Suprapubic skin (tissue), 4 donors: ENCODE measurements around the gene CABP2. TPM values are rescaled to one million over a fixed set of nuclear protein-coding genes. Genes with fewer than 3 reads are reported as not detected.

Experiments used
- DNase-seq, 2 donors: peaks; one replicate each; pipeline ENCODE4 v3.0.0-alpha.2; 2019; ENCODE audit warnings: low spot score in 2 of 2
- H3K27ac ChIP-seq: fragments of 200-600 bp; sonication (generic); one replicate; pipeline ENCODE4 v1.5.1; 2019
- H3K27me3 ChIP-seq: fragments of 200-600 bp; sonication (generic); one replicate; pipeline ENCODE4 v1.5.1; 2019
- H3K36me3 ChIP-seq: fragments of 200-600 bp; sonication (generic); one replicate; pipeline ENCODE4 v1.5.1; 2019
- H3K4me1 ChIP-seq: fragments of 200-600 bp; sonication (generic); one replicate; pipeline ENCODE4 v1.5.1; 2019
- H3K4me3 ChIP-seq: fragments of 200-600 bp; sonication (generic); one replicate; pipeline ENCODE4 v1.5.1; 2019; ENCODE audit warnings: mild to moderate bottlenecking
- H3K9me3 ChIP-seq: fragments of 200-600 bp; sonication (generic); one replicate; pipeline ENCODE4 v1.5.1; 2019
- EP300 ChIP-seq: sonication (generic); formaldehyde crosslinking; IDR thresholded peaks from one replicate; pipeline ENCODE4 v1.6.1; 2017; ENCODE audit warnings: antibody characterized with exemption
- POLR2A ChIP-seq, 2 donors: fragments of 450-650 bp; IDR thresholded peaks; one replicate each; pipeline ENCODE4 v1.6.1; 2017; ENCODE audit warnings: antibody characterized with exemption in 2 of 2, mild to moderate bottlenecking in 2 of 2, moderate library complexity in 2 of 2
- POLR2AphosphoS5 ChIP-seq, 3 donors: sonication (generic); formaldehyde crosslinking; IDR thresholded peaks; one replicate each; pipeline ENCODE4 v1.6.1; 2017; ENCODE audit warnings: antibody characterized with exemption in 3 of 3
- whole genome bisulfite sequencing: methylation state at CpG from one replicate; pipeline ENCODE4 v1.1.5; 2018; 5-methylcytosine and 5-hydroxymethylcytosine counted together
- total RNA-seq, 4 donors: library from RNA; depleted of rRNA; stranded (reverse); fragments of >200 nt; gene quantifications; one replicate each; pipeline ENCODE4 v1.1.0, GENCODE V29; 2016
- TF ChIP-seq, protein P1 (sequence below), 2 donors: fragments of 200-600 bp in 1 of 2; fragments of 450-650 bp in 1 of 2; sonication (generic) in 1 of 2; IDR thresholded peaks; one replicate each; pipeline ENCODE4 v1.5.1; 2016 to 2019; ENCODE audit warnings: antibody characterized with exemption in 2 of 2, mild to moderate bottlenecking in 1 of 2, moderate library complexity in 1 of 2

The CABP2 gene
- total RNA-seq, 4 donors from 2014 or later = not detected

DNA sequence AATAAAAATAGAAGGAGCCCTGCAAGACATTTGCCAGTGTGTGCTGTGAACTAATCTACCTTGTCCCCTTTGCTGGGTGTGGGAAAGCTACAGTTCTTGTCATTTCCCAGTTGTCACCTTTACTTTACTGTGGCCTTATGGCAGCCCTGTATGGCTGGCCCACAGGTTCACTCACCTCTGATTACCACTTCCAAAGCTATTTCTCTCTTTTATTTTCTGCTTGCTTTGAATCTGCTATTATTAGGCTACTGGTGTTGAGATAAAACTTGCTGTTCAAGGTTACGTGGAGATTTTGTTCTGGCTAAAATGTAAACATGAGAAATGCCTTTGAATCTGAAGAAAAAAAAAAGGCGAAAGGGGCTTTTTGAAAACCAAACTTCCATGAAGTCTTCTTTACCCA is 9.6 kb upstream of the CABP2 start:
- Histone ChIP-seq H3K27me3 (peaks cover 6% of the 10 kb centered on the region), H3K4me3 (no peak overlapping the region), H3K27ac (no peak overlapping the region), H3K4me1 (no peaks in the 10 kb centered on the region), H3K9me3 (no peaks in the 10 kb centered on the region), H3K36me3 (no peaks in the 10 kb centered on the region)
- TF ChIP-seq EP300 = no peak
- TF ChIP-seq, protein P1, sequence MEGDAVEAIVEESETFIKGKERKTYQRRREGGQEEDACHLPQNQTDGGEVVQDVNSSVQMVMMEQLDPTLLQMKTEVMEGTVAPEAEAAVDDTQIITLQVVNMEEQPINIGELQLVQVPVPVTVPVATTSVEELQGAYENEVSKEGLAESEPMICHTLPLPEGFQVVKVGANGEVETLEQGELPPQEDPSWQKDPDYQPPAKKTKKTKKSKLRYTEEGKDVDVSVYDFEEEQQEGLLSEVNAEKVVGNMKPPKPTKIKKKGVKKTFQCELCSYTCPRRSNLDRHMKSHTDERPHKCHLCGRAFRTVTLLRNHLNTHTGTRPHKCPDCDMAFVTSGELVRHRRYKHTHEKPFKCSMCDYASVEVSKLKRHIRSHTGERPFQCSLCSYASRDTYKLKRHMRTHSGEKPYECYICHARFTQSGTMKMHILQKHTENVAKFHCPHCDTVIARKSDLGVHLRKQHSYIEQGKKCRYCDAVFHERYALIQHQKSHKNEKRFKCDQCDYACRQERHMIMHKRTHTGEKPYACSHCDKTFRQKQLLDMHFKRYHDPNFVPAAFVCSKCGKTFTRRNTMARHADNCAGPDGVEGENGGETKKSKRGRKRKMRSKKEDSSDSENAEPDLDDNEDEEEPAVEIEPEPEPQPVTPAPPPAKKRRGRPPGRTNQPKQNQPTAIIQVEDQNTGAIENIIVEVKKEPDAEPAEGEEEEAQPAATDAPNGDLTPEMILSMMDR (IDR thresholded peaks at IDR 0.05) = no peak
- TF ChIP-seq POLR2AphosphoS5 (IDR thresholded peaks at IDR 0.05) = no peak
- no peak for TF ChIP-seq POLR2A (IDR thresholded peaks at IDR 0.05)
- DNase-seq = no peak
- 88% methylated on average over 2 of the region's 2 CpGs for WGBS

DNA sequence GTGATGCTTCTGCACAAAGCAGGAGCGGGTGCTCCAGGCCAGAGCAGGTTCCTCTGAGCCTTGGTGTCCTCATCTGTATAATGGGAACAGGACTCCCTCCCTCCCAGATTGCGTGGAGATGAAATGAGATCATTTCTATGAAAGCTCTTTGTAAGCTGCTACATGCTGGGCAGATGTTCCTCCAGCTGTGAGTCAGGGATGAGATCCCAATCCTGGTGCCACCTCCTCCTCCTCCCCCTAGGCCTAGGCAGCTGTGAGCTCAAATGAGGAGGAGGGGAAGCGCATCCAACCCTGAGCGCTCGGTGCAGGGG is 7.0 kb upstream of the CABP2 start:
- H3K36me3 ChIP-seq = no peaks in the 10 kb centered on the region
- H3K27ac ChIP-seq = no peak overlapping the region
- WGBS = 71% methylated on average over 5 of the region's 5 CpGs
- no peaks in the 10 kb centered on the region for H3K9me3 ChIP-seq
- DNase-seq = no peak
- no peak overlapping the region for H3K4me3 ChIP-seq
- no peaks in the 10 kb centered on the region for H3K4me1 ChIP-seq
- TF ChIP-seq POLR2AphosphoS5 (IDR thresholded peaks at IDR 0.05) (no peak), EP300 (no peak)
- TF ChIP-seq, protein P1 (IDR thresholded peaks at IDR 0.05) = no peak
- H3K27me3 ChIP-seq = peaks cover 10% of the 10 kb centered on the region

DNA sequence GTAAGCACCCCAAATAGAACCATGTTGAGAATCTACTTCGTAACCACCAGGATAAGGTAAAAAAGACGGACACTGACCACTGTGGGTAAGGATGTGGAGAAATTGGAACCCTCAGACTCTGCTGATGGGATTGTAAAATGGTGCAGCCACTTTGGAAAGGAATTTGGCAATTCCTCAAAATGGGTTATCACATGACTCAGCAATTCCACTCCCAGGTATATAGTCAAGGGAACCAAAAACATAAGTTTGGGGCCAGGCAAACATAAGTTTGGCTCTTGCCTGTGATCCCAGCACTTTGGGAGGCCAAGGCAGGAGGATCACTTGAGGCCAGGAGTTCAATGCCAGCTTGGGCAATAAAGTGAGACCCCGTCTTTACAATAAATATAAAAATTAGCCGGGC is 5.1 kb upstream of the CABP2 start:
- 92% methylated on average over 4 of the region's 4 CpGs for WGBS
- DNase-seq = no peak
- H3K27me3 ChIP-seq = peaks cover 28% of the 10 kb centered on the region
- no peaks in the 10 kb centered on the region for H3K4me1 ChIP-seq
- no peak overlapping the region for H3K27ac ChIP-seq
- H3K4me3 ChIP-seq = no peak overlapping the region
- no peaks in the 10 kb centered on the region for H3K9me3 ChIP-seq
- H3K36me3 ChIP-seq = no peaks in the 10 kb centered on the region
- no peak for TF ChIP-seq POLR2A (IDR thresholded peaks at IDR 0.05)
- TF ChIP-seq, protein P1 (IDR thresholded peaks at IDR 0.05) = no peak
- TF ChIP-seq POLR2AphosphoS5 (IDR thresholded peaks at IDR 0.05) = no peak
- no peak for TF ChIP-seq EP300

DNA sequence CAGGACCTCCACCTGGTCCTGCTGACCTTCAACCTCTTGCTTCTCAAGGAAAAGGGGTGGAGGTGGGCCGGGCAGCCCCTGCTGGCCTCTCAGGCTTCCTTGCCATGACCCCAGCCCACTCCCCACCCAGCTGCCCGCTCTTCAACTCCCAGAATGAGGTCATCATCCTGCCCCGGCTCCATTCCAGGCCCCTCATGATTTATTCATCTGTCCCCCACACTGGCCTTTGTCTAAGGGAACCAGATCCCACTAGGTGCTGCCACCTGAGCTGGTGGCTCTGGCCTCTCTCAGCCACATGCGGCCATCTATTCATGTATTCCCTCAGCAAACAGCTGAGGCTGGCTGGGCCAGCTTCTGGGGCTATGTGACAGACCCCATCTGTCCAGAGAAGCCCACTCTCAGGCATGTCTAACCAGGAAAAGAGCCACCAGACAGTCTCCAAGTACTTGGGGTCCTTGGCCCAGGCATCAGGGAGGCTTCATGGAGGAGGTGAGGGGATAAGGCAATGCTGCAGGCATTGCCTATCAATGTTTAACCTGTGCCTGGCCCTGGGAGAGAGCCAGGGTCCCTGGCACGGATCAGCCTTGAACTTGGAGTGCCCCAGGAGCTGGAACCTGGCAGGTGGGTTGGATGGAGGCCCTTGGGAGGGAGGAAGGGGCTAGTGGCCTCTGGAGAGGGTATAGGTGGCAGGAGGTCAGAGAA is 2.2 kb upstream of the CABP2 start:
- Histone ChIP-seq H3K9me3 (no peaks in the 10 kb centered on the region), H3K27me3 (peaks cover 30% of the 10 kb centered on the region), H3K27ac (no peak overlapping the region), H3K4me3 (no peak overlapping the region), H3K4me1 (no peaks in the 10 kb centered on the region), H3K36me3 (no peaks in the 10 kb centered on the region)
- 83% methylated on average over 5 of the region's 5 CpGs for WGBS
- TF ChIP-seq, protein P1 (IDR thresholded peaks at IDR 0.05) = no peak
- TF ChIP-seq POLR2A (IDR thresholded peaks at IDR 0.05) (no peak), EP300 (no peak), POLR2AphosphoS5 (IDR thresholded peaks at IDR 0.05) (no peak)
- DNase-seq = no peak

DNA sequence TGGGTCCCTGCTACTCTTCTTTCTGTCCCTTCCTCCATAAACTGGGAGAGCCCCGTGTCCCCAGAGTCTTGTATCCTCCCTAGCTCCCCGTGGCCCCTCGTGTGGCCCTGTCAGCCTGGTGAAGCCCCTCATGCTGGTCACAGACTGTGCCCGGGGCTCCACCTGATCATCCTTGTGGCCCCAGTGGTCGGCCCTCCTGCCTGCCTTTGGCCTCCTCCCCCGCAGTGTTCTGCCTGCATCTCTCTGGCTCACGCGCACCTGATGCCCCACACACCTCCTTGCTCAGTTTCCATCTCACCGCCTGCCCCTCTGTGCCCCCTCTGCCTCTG is 1.2 kb upstream of the CABP2 start:
- H3K36me3 ChIP-seq = no peaks in the 10 kb centered on the region
- H3K4me1 ChIP-seq = no peaks in the 10 kb centered on the region
- TF ChIP-seq, protein P1 (IDR thresholded peaks at IDR 0.05) = no peak
- no peak for TF ChIP-seq POLR2A (IDR thresholded peaks at IDR 0.05)
- H3K9me3 ChIP-seq = no peaks in the 10 kb centered on the region
- no peak overlapping the region for H3K27ac ChIP-seq
- 86% methylated on average over 9 of the region's 9 CpGs for WGBS
- H3K27me3 ChIP-seq = peaks cover 30% of the 10 kb centered on the region
- H3K4me3 ChIP-seq = no peak overlapping the region
- DNase-seq = no peak
